Neural cell (in vitro differentiated cells): ENCODE results near the gene CLDN18. TPM values are rescaled to one million over a fixed set of nuclear protein-coding genes. Genes with fewer than 3 reads are reported as not detected.

Experiments used
- H2AFZ ChIP-seq: fragments of 200-600, 300-800 bp; sonication (generic), shearing (Covaris generic); 2 replicates; pipeline ENCODE4 v1.6.0; 2014; ENCODE audit warnings: low read depth, mild to moderate bottlenecking, antibody characterized with exemption, low read length, moderate library complexity
- H3F3A ChIP-seq: fragments of 200-600 bp; shearing (Covaris generic); 2 replicates; pipeline ENCODE4 v1.6.1; 2016; ENCODE audit warnings: mild to moderate bottlenecking, moderate library complexity, mixed read lengths, antibody characterized with exemption, low read length; ENCODE audit not compliant: insufficient read depth, poor library complexity, severe bottlenecking
- H3K27ac ChIP-seq: fragments of 200-600, 300-800 bp; sonication (generic), shearing (Covaris generic); 2 replicates; pipeline ENCODE4 v1.5.1; 2014; ENCODE audit warnings: mild to moderate bottlenecking, low read length, moderate library complexity
- H3K27me3 ChIP-seq: fragments of 300-800, 200-600 bp; sonication (generic), shearing (Covaris generic); 2 replicates; pipeline ENCODE4 v1.6.0; 2014; ENCODE audit warnings: mild to moderate bottlenecking, low read depth, low read length, moderate library complexity; ENCODE audit not compliant: insufficient read depth
- H3K36me3 ChIP-seq: fragments of 300-800, 200-600 bp; sonication (generic), shearing (Covaris generic); 2 replicates; pipeline ENCODE4 v1.5.1; 2014; ENCODE audit warnings: mild to moderate bottlenecking, antibody characterized with exemption, low read length, moderate library complexity; ENCODE audit not compliant: insufficient read depth
- H3K4me2 ChIP-seq: fragments of 300-800, 200-600 bp; sonication (generic), shearing (Covaris generic); 2 replicates; pipeline ENCODE4 v1.6.0; 2014; ENCODE audit warnings: mild to moderate bottlenecking, low read length
- H3K4me3 ChIP-seq: fragments of 300-800, 200-600 bp; sonication (generic), shearing (Covaris generic); 2 replicates; pipeline ENCODE4 v1.5.1; 2014; ENCODE audit warnings: mild to moderate bottlenecking, low read length, moderate library complexity
- H3K79me2 ChIP-seq: fragments of 200-600 bp; shearing (Covaris generic); replicated peaks from 2 replicates; pipeline ENCODE4 v1.6.0; 2014; ENCODE audit warnings: mild to moderate bottlenecking, low read length, moderate library complexity; ENCODE audit not compliant: insufficient read depth
- H3K9ac ChIP-seq: fragments of 300-800, 200-600 bp; sonication (generic), shearing (Covaris generic); 2 replicates; pipeline ENCODE4 v1.6.1; 2016; ENCODE audit warnings: mild to moderate bottlenecking, low read length, mixed read lengths
- H3K9me2 ChIP-seq: fragments of 200-600 bp; shearing (Covaris generic); 2 replicates; pipeline ENCODE4 v1.6.1; 2016; ENCODE audit warnings: mild to moderate bottlenecking, low read length, mixed read lengths; ENCODE audit not compliant: insufficient read depth
- H3K9me3 ChIP-seq: fragments of 200-600, 300-800 bp; sonication (generic), shearing (Covaris generic); 2 replicates; pipeline ENCODE4 v1.6.1; 2016; ENCODE audit warnings: mild to moderate bottlenecking, mixed run types, low read length, moderate library complexity, mixed read lengths
- H4K20me1 ChIP-seq: fragments of 200-600 bp; shearing (Covaris generic); 2 replicates; pipeline ENCODE4 v1.6.1; 2016; ENCODE audit warnings: mild to moderate bottlenecking, mixed run types; ENCODE audit not compliant: insufficient read depth
- CTCF ChIP-seq: fragments of 450-650 bp; IDR thresholded peaks from 2 replicates; pipeline ENCODE4 v1.5.1; 2014; ENCODE audit warnings: antibody characterized with exemption, mild to moderate bottlenecking, moderate library complexity; ENCODE audit not compliant: poor library complexity, severe bottlenecking
- EP300 ChIP-seq: fragments of 450-650 bp; conservative IDR thresholded peaks from 2 replicates; pipeline ENCODE4 v1.6.1; 2014; ENCODE audit warnings: antibody characterized with exemption, mild to moderate bottlenecking, moderate library complexity; ENCODE audit not compliant: poor library complexity, severe bottlenecking
- EZH2 ChIP-seq: fragments of 200-600, 300-800 bp; shearing (Covaris generic), sonication (generic); IDR thresholded peaks from 2 replicates; pipeline ENCODE4 v1.6.1; 2014; ENCODE audit warnings: antibody characterized with exemption, low read length, borderline replicate concordance, mild to moderate bottlenecking; ENCODE audit not compliant: insufficient read depth, poor library complexity, severe bottlenecking
- MXI1 ChIP-seq: fragments of 450-650 bp; conservative IDR thresholded peaks from 2 replicates; pipeline ENCODE4 v1.6.1; 2014; ENCODE audit warnings: antibody characterized with exemption, mild to moderate bottlenecking; ENCODE audit not compliant: poor library complexity, severe bottlenecking
- POLR2AphosphoS5 ChIP-seq: IDR thresholded peaks from 2 replicates; pipeline ENCODE4 v1.6.1; 2012
- RAD21 ChIP-seq: fragments of 450-650 bp; conservative IDR thresholded peaks from 2 replicates; pipeline ENCODE4 v1.6.1; 2014; ENCODE audit warnings: antibody characterized with exemption, mild to moderate bottlenecking, moderate library complexity
- REST ChIP-seq: IDR thresholded peaks from 2 replicates; pipeline ENCODE4 v1.6.1; 2012; ENCODE audit warnings: borderline replicate concordance
- SMC3 ChIP-seq: fragments of 450-650 bp; conservative IDR thresholded peaks from 2 replicates; pipeline ENCODE4 v1.6.1; 2014; ENCODE audit warnings: antibody characterized with exemption, mild to moderate bottlenecking, moderate library complexity; ENCODE audit not compliant: poor library complexity
- TAF1 ChIP-seq: IDR thresholded peaks from 2 replicates; pipeline ENCODE4 v1.6.1; 2012; ENCODE audit warnings: low read depth
- polyA plus RNA-seq: library from polyadenylated mRNA; depleted of rRNA; stranded (reverse); fragments of >200 nt; gene quantifications from 2 replicates; pipeline ENCODE4 v1.2.3, GENCODE V29; 2014

CLDN18 gene
- polyA plus RNA-seq, 1 donor from 2014 or later: not detected

GRCh38 chr3:138054057-138054456 lies 44.1 kb downstream of the CLDN18 start:
- H2AFZ ChIP-seq: no peak overlapping the region
- H3F3A ChIP-seq: no peaks in the 10 kb centered on the region
- no peaks in the 10 kb centered on the region for H3K9me3 ChIP-seq
- H3K4me2 ChIP-seq: no peak overlapping the region
- no peaks in the 10 kb centered on the region for H3K79me2 ChIP-seq
- no peaks in the 10 kb centered on the region for H3K36me3 ChIP-seq
- no peaks in the 10 kb centered on the region for H3K27me3 ChIP-seq
- no peaks in the 10 kb centered on the region for H3K9me2 ChIP-seq
- H4K20me1 ChIP-seq: no peaks in the 10 kb centered on the region
- no peak overlapping the region for H3K9ac ChIP-seq
- H3K4me3 ChIP-seq: no peak overlapping the region
- H3K27ac ChIP-seq: no peak overlapping the region
- TF ChIP-seq EP300: no peak
- no peak for TF ChIP-seq CTCF
- TF ChIP-seq SMC3: no peak
- TF ChIP-seq EZH2: no peak
- TF ChIP-seq MXI1: no peak
- TF ChIP-seq TAF1: no peak
- no peak for TF ChIP-seq REST
- TF ChIP-seq POLR2AphosphoS5: no peak
- TF ChIP-seq RAD21: no peak

- Histone ChIP-seq H3K9me3 (no peaks in the 10 kb centered on the region), H3K4me3 (no peak overlapping the region), H3K4me2 (no peak overlapping the region), H2AFZ (no peak overlapping the region), H3K27ac (no peak overlapping the region), H3K9ac (no peak overlapping the region), H3K27me3 (no peaks in the 10 kb centered on the region), H3F3A (no peaks in the 10 kb centered on the region), H4K20me1 (no peaks in the 10 kb centered on the region), H3K36me3 (no peaks in the 10 kb centered on the region), H3K9me2 (no peaks in the 10 kb centered on the region), H3K79me2 (no peaks in the 10 kb centered on the region)
- TF ChIP-seq EZH2 (no peak), EP300 (no peak), CTCF (no peak), MXI1 (no peak), REST (no peak), SMC3 (no peak), RAD21 (no peak), TAF1 (no peak), POLR2AphosphoS5 (no peak)
Observed at GRCh38 chr3:138057384-138057783, 47.4 kb downstream of the CLDN18 start.
